Measurements from ENCODE around the gene CEL.

- TF ChIP-seq POLR2A (IDR thresholded peaks at IDR 0.05) (no peak), CTCF (IDR thresholded peaks at IDR 0.05) (no peak)
Measured at GRCh38 chr9:133050781-133051180, 11.0 kb upstream of the CEL start.
